ENCODE data around the gene ADGRF1.

The ADGRF1 gene

GRCh38 chr6:47034926-47035325 is 7.2 kb downstream of the ADGRF1 start:
- Histone ChIP-seq H3K4me3 (ENCODE audit: control insufficient read depth in 1 of 7, extremely low read depth in 1 of 7, insufficient read depth in 4 of 7, low read depth in 2 of 7, low read length in 6 of 7) (peak overlapping the region in 4 of 7 experiments; percentile 12 to 51 (median 18)), H3K27ac (ENCODE audit: insufficient read depth in 1 of 2, low read depth in 1 of 2, low read length in 2 of 2, poor library complexity in 1 of 2, severe bottlenecking in 2 of 2) (no peak overlapping the region), H3K4me1 (ENCODE audit: control extremely low read depth in 1 of 4, control insufficient read depth in 4 of 4, insufficient read depth in 4 of 4, low read length in 3 of 4) (peaks cover 11 to 31% (median 22%) of the 10 kb centered on the region in 4 experiments), H3K36me3 (ENCODE audit: control insufficient read depth in 4 of 4, insufficient read depth in 4 of 4, low read length in 3 of 4) (no peaks in the 10 kb centered on the region), H3K27me3 (replicated peaks in 2 of 5; ENCODE audit: control insufficient read depth in 4 of 5, insufficient read depth in 5 of 5, low read length in 4 of 5) (no peaks in the 10 kb centered on the region), H3K9me3 (ENCODE audit: control extremely low read depth in 1 of 5, control insufficient read depth in 4 of 5, insufficient read depth in 2 of 5, low read depth in 1 of 5, low read length in 4 of 5) (no peaks in the 10 kb centered on the region)
- 3% methylated on average over 5 of the region's 6 CpGs for WGBS (ENCODE audit: insufficient coverage)
- POLR2A ChIA-PET = interaction anchor here (1.6 kb wide), 1 partner anchor 9 kb away, joined by 6 read pairs; no protein-coding TSS in a partner anchor
- peak; percentile 29 to 84 (median 78) for DNase-seq
- CTCF ChIA-PET = interaction anchor here (0.8 to 3.2 kb wide), 8 partner anchors 9 to 336 kb away, joined by 3 to 11 read pairs (median 4); no protein-coding TSS in a partner anchor

GRCh38 chr6:47034421-47034820 is 7.7 kb downstream of the ADGRF1 start:
- H3K27ac ChIP-seq (ENCODE audit: insufficient read depth in 1 of 2, low read depth in 1 of 2, low read length in 2 of 2, poor library complexity in 1 of 2, severe bottlenecking in 2 of 2) = no peak overlapping the region
- ChIA-PET POLR2A (interaction anchor here (1.6 kb wide), 1 partner anchor 9 kb away, joined by 6 read pairs; no protein-coding TSS in a partner anchor), CTCF (interaction anchor here (0.5 to 3.2 kb wide), 8 partner anchors 11 to 335 kb away, joined by 3 to 11 read pairs (median 4); no protein-coding TSS in a partner anchor)
- peaks cover 11 to 30% (median 21%) of the 10 kb centered on the region in 4 experiments for H3K4me1 ChIP-seq (ENCODE audit: control extremely low read depth in 1 of 4, control insufficient read depth in 4 of 4, insufficient read depth in 4 of 4, low read length in 3 of 4)
- peak in 1 of 3 donors; percentile 11 for DNase-seq
- H3K36me3 ChIP-seq (ENCODE audit: control insufficient read depth in 4 of 4, insufficient read depth in 4 of 4, low read length in 3 of 4) = no peaks in the 10 kb centered on the region
- WGBS (ENCODE audit: insufficient coverage) = 62% methylated on average over 2 of the region's 2 CpGs
- peak overlapping the region in 1 of 7 experiments; percentile 51 for H3K4me3 ChIP-seq (ENCODE audit: control insufficient read depth in 1 of 7, extremely low read depth in 1 of 7, insufficient read depth in 4 of 7, low read depth in 2 of 7, low read length in 6 of 7)
- no peaks in the 10 kb centered on the region for H3K27me3 ChIP-seq (replicated peaks in 2 of 5; ENCODE audit: control insufficient read depth in 4 of 5, insufficient read depth in 5 of 5, low read length in 4 of 5)
- no peaks in the 10 kb centered on the region for H3K9me3 ChIP-seq (ENCODE audit: control extremely low read depth in 1 of 5, control insufficient read depth in 4 of 5, insufficient read depth in 2 of 5, low read depth in 1 of 5, low read length in 4 of 5)

GRCh38 chr6:47032974-47033765 is 9.0 kb downstream of the ADGRF1 start:
- no peaks in the 10 kb centered on the region for H3K27me3 ChIP-seq (replicated peaks in 2 of 5; ENCODE audit: control insufficient read depth in 4 of 5, insufficient read depth in 5 of 5, low read length in 4 of 5)

DNA sequence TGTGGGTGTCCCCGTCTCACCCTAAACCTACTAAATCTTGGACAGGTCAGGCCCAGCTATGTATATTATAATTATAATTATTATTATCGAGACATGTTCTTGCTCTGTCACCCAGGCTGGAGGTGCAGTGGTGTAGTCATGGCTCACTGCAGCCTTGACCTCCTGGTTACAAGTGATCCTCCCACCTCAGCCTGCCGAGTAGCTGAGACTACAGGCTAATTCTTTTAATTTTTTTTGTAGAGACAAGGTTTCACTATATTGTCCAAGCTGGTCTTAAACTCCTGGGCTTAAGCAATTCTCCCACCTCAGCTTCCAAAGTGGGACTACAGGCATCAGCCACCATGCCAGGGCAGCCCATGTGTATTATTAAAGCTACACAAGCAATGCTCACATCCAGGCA is 10.5 kb downstream of the ADGRF1 start:
- Histone ChIP-seq H3K4me1 (ENCODE audit: control extremely low read depth in 1 of 4, control insufficient read depth in 4 of 4, insufficient read depth in 4 of 4, low read length in 3 of 4) (peaks cover 11 to 26% (median 19%) of the 10 kb centered on the region in 4 experiments), H3K4me3 (ENCODE audit: control insufficient read depth in 1 of 7, extremely low read depth in 1 of 7, insufficient read depth in 4 of 7, low read depth in 2 of 7, low read length in 6 of 7) (no peak overlapping the region), H3K27ac (ENCODE audit: insufficient read depth in 1 of 2, low read depth in 1 of 2, low read length in 2 of 2, poor library complexity in 1 of 2, severe bottlenecking in 2 of 2) (no peak overlapping the region), H3K36me3 (ENCODE audit: control insufficient read depth in 4 of 4, insufficient read depth in 4 of 4, low read length in 3 of 4) (no peaks in the 10 kb centered on the region), H3K27me3 (replicated peaks in 2 of 5; ENCODE audit: control insufficient read depth in 4 of 5, insufficient read depth in 5 of 5, low read length in 4 of 5) (no peaks in the 10 kb centered on the region), H3K9me3 (ENCODE audit: control extremely low read depth in 1 of 5, control insufficient read depth in 4 of 5, insufficient read depth in 2 of 5, low read depth in 1 of 5, low read length in 4 of 5) (no peaks in the 10 kb centered on the region)
- 100% methylated on average over 1 of the region's 3 CpGs for WGBS (ENCODE audit: insufficient coverage)
- POLR2A ChIA-PET = interaction anchor here (1.0 kb wide), 1 partner anchor 11 kb away, joined by 3 read pairs; no protein-coding TSS in a partner anchor
- DNase-seq = no peak
- CTCF ChIA-PET = interaction anchor here (0.6 to 2.3 kb wide), 8 partner anchors 9 to 1349 kb away, joined by 3 to 10 read pairs (median 4); no protein-coding TSS in a partner anchor

More at GRCh38 chr6:47032974-47033765, 9.0 kb downstream of the ADGRF1 start:
- Histone ChIP-seq H3K4me1 (ENCODE audit: control extremely low read depth in 1 of 4, control insufficient read depth in 4 of 4, insufficient read depth in 4 of 4, low read length in 3 of 4) (peaks cover 11 to 26% (median 19%) of the 10 kb centered on the region in 4 experiments), H3K36me3 (ENCODE audit: control insufficient read depth in 4 of 4, insufficient read depth in 4 of 4, low read length in 3 of 4) (no peaks in the 10 kb centered on the region), H3K9me3 (ENCODE audit: control extremely low read depth in 1 of 5, control insufficient read depth in 4 of 5, insufficient read depth in 2 of 5, low read depth in 1 of 5, low read length in 4 of 5) (no peaks in the 10 kb centered on the region), H3K27ac (ENCODE audit: insufficient read depth in 1 of 2, low read depth in 1 of 2, low read length in 2 of 2, poor library complexity in 1 of 2, severe bottlenecking in 2 of 2) (no peak overlapping the region), H3K4me3 (ENCODE audit: control insufficient read depth in 1 of 7, extremely low read depth in 1 of 7, insufficient read depth in 4 of 7, low read depth in 2 of 7, low read length in 6 of 7) (no peak overlapping the region)
- ChIA-PET POLR2A (interaction anchor here (0.5 kb wide), 1 partner anchor 13 kb away, joined by 3 read pairs; no protein-coding TSS in a partner anchor), CTCF (interaction anchor here (1.1 to 3.2 kb wide), 6 partner anchors 10 to 170 kb away, joined by 3 to 11 read pairs (median 8); no protein-coding TSS in a partner anchor)
- DNase-seq = no peak
- WGBS (ENCODE audit: insufficient coverage) = 98% methylated on average over 12 of the region's 12 CpGs

DNA sequence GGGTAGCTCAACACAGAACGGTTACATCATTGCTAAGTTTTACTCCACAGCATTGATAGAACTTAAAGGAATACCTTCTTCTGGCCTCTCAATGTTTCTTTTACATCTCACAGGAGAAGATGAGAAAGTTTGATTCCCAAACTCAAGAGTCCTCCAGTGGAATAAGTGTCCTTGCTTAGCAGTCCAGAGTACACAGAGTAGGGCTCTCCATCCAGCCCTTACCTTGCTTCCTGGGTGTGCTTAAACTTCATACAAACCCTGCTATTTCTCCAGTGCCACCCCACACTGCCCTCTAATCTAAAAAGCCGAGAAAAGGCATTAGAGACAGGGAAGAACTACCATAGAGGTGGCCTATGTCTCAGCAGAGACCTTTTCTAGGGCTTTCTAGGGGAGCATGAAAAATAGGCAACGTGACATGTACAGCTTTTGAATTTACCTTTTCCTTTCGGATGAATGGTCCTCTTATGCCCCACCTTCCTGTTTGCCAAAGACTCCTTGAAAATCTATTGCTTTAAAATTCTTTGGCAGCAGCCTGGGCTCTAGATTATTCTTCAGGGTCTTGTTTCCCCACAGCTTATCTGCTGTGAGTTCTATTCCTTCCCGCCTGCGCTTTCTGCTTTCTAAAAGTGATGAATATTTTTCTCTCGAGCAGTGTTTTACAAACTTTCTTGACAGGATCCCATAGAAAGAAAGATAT is 12.1 kb downstream of the ADGRF1 start:
- Histone ChIP-seq H3K27me3 (replicated peaks in 2 of 5; ENCODE audit: control insufficient read depth in 4 of 5, insufficient read depth in 5 of 5, low read length in 4 of 5) (no peaks in the 10 kb centered on the region), H3K4me1 (ENCODE audit: control extremely low read depth in 1 of 4, control insufficient read depth in 4 of 4, insufficient read depth in 4 of 4, low read length in 3 of 4) (peaks cover 4 to 16% (median 13%) of the 10 kb centered on the region in 4 experiments), H3K36me3 (ENCODE audit: control insufficient read depth in 4 of 4, insufficient read depth in 4 of 4, low read length in 3 of 4) (no peaks in the 10 kb centered on the region), H3K4me3 (ENCODE audit: control insufficient read depth in 1 of 7, extremely low read depth in 1 of 7, insufficient read depth in 4 of 7, low read depth in 2 of 7, low read length in 6 of 7) (no peak overlapping the region), H3K9me3 (ENCODE audit: control extremely low read depth in 1 of 5, control insufficient read depth in 4 of 5, insufficient read depth in 2 of 5, low read depth in 1 of 5, low read length in 4 of 5) (no peaks in the 10 kb centered on the region), H3K27ac (ENCODE audit: insufficient read depth in 1 of 2, low read depth in 1 of 2, low read length in 2 of 2, poor library complexity in 1 of 2, severe bottlenecking in 2 of 2) (no peak overlapping the region)
- POLR2A ChIA-PET = no interaction called here
- DNase-seq = no peak
- CTCF ChIA-PET = interaction anchor here (0.6 to 1.4 kb wide), 2 partner anchors 35 to 1027 kb away, joined by 3 read pairs; no protein-coding TSS in a partner anchor
- WGBS (ENCODE audit: insufficient coverage) = 100% methylated on average over 3 of the region's 7 CpGs

DNA sequence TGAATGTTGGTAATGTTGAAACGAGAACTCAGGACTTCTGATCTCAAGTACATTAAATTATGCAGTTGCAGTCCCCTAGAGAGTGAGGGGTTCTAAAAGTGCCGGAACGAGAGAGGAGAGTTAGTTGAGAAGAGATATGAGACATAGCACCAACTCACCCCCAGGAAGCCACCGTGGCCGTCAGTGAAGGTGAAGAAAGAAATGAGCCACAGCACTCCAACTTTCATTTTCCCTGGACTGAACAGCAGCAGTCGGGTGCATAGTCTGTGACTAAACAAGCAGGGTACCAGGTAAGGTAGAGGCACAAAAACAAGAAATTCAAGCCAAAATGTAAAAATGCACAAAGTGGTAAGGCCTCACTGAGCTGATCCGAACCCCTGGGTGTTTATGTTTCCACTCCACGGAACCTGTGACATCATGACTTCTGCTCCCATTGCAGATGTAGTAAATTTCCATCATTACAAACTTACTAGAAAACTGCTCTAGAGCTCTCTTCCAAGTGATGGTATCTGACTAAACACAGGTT is 13.2 kb downstream of the ADGRF1 start:
- no peak for DNase-seq
- Histone ChIP-seq H3K4me1 (ENCODE audit: control extremely low read depth in 1 of 4, control insufficient read depth in 4 of 4, insufficient read depth in 4 of 4, low read length in 3 of 4) (peaks cover 0 to 6% (median 3%) of the 10 kb centered on the region in 4 experiments), H3K36me3 (ENCODE audit: control insufficient read depth in 4 of 4, insufficient read depth in 4 of 4, low read length in 3 of 4) (no peaks in the 10 kb centered on the region), H3K9me3 (ENCODE audit: control extremely low read depth in 1 of 5, control insufficient read depth in 4 of 5, insufficient read depth in 2 of 5, low read depth in 1 of 5, low read length in 4 of 5) (no peaks in the 10 kb centered on the region), H3K4me3 (ENCODE audit: control insufficient read depth in 1 of 7, extremely low read depth in 1 of 7, insufficient read depth in 4 of 7, low read depth in 2 of 7, low read length in 6 of 7) (no peak overlapping the region), H3K27me3 (replicated peaks in 2 of 5; ENCODE audit: control insufficient read depth in 4 of 5, insufficient read depth in 5 of 5, low read length in 4 of 5) (no peaks in the 10 kb centered on the region), H3K27ac (ENCODE audit: insufficient read depth in 1 of 2, low read depth in 1 of 2, low read length in 2 of 2, poor library complexity in 1 of 2, severe bottlenecking in 2 of 2) (no peak overlapping the region)
- CTCF ChIA-PET = interaction anchor here (1.0 to 1.1 kb wide), 2 partner anchors 8 to 353 kb away, joined by 3 read pairs; no protein-coding TSS in a partner anchor
- POLR2A ChIA-PET = no interaction called here
- WGBS (ENCODE audit: insufficient coverage) = 96% methylated on average over 3 of the region's 8 CpGs
